Kidney epithelial cell (primary cell): Measurements from ENCODE around the gene ZNF507. TPM values are rescaled to one million over a fixed set of nuclear protein-coding genes. Genes with fewer than 3 reads are reported as not detected.

Source experiments
- DNase-seq: peaks from one replicate; pipeline ENCODE4 v3.0.0-alpha.2; 2010; ENCODE audit warnings: low read depth
- H3K27me3 ChIP-seq: 2 replicates; pipeline ENCODE4 v1.6.0; 2011; ENCODE audit warnings: low read length; ENCODE audit not compliant: control insufficient read depth, insufficient read depth
- H3K36me3 ChIP-seq: 2 replicates; pipeline ENCODE4 v1.5.1; 2011; ENCODE audit warnings: low read length; ENCODE audit not compliant: control insufficient read depth, insufficient read depth
- H3K4me3 ChIP-seq: 2 replicates; pipeline ENCODE4 v1.5.1; 2011; ENCODE audit warnings: low read depth, mild to moderate bottlenecking, control low read depth, low read length
- CTCF ChIP-seq: IDR thresholded peaks from 2 replicates; pipeline ENCODE4 v1.5.1; 2011; ENCODE audit warnings: mild to moderate bottlenecking, moderate library complexity, low read length, control low read depth, inconsistent platforms; ENCODE audit not compliant: insufficient read depth, poor library complexity, severe bottlenecking
- total RNA-seq: library from RNA; depleted of rRNA; stranded (reverse); fragments of >200 nt; gene quantifications from 2 replicates; pipeline ENCODE4 v1.2.3, GENCODE V29; 2015

Gene ZNF507
- total RNA-seq, 1 donor from 2014 or later = 13.9 TPM

- H3K4me3 ChIP-seq = no peak overlapping the region
- H3K36me3 ChIP-seq = peaks cover 5% of the 10 kb centered on the region
- TF ChIP-seq CTCF = no peak
- no peaks in the 10 kb centered on the region for H3K27me3 ChIP-seq
- DNase-seq = no peak
Observed at GRCh38 chr19:32358321-32358720, 12.9 kb downstream of the ZNF507 start.

- no peak overlapping the region for H3K4me3 ChIP-seq
- H3K27me3 ChIP-seq = no peaks in the 10 kb centered on the region
- no peak for DNase-seq
- peaks cover 2% of the 10 kb centered on the region for H3K36me3 ChIP-seq
- TF ChIP-seq CTCF = no peak
Observed at GRCh38 chr19:32359581-32359980, 14.2 kb downstream of the ZNF507 start.

- no peak overlapping the region for H3K4me3 ChIP-seq
- TF ChIP-seq CTCF = no peak
- H3K36me3 ChIP-seq = no peaks in the 10 kb centered on the region
- no peaks in the 10 kb centered on the region for H3K27me3 ChIP-seq
- DNase-seq = no peak
Observed at GRCh38 chr19:32361574-32362317, 16.3 kb downstream of the ZNF507 start.

GRCh38 chr19:32362318-32362691, 16.9 kb downstream of the ZNF507 start:
- Histone ChIP-seq H3K27me3 (no peaks in the 10 kb centered on the region), H3K4me3 (no peak overlapping the region), H3K36me3 (no peaks in the 10 kb centered on the region)
- no peak for TF ChIP-seq CTCF
- no peak for DNase-seq

- Histone ChIP-seq H3K4me3 (no peak overlapping the region), H3K36me3 (no peaks in the 10 kb centered on the region), H3K27me3 (no peaks in the 10 kb centered on the region)
- no peak for DNase-seq
- no peak for TF ChIP-seq CTCF
Observed at GRCh38 chr19:32363175-32363574, 17.8 kb downstream of the ZNF507 start.

GRCh38 chr19:32363632-32364031, 18.2 kb downstream of the ZNF507 start:
- TF ChIP-seq CTCF = no peak
- H3K4me3 ChIP-seq = no peak overlapping the region
- DNase-seq = no peak
- H3K27me3 ChIP-seq = no peaks in the 10 kb centered on the region
- no peaks in the 10 kb centered on the region for H3K36me3 ChIP-seq
